GM10266 (cell line): ENCODE measurements around the gene CCDC57.

Experiments
- DNase-seq: peaks from one replicate; pipeline ENCODE4 v3.0.0; 2012; ENCODE audit errors: extremely low spot score
- TF ChIP-seq, protein P1 (sequence below): IDR thresholded peaks from 2 replicates; pipeline ENCODE4 v1.5.1; 2012; ENCODE audit warnings: mild to moderate bottlenecking, low read depth; ENCODE audit not compliant: control insufficient read depth, insufficient read depth; ENCODE audit errors: missing control alignments

The CCDC57 gene

DNA sequence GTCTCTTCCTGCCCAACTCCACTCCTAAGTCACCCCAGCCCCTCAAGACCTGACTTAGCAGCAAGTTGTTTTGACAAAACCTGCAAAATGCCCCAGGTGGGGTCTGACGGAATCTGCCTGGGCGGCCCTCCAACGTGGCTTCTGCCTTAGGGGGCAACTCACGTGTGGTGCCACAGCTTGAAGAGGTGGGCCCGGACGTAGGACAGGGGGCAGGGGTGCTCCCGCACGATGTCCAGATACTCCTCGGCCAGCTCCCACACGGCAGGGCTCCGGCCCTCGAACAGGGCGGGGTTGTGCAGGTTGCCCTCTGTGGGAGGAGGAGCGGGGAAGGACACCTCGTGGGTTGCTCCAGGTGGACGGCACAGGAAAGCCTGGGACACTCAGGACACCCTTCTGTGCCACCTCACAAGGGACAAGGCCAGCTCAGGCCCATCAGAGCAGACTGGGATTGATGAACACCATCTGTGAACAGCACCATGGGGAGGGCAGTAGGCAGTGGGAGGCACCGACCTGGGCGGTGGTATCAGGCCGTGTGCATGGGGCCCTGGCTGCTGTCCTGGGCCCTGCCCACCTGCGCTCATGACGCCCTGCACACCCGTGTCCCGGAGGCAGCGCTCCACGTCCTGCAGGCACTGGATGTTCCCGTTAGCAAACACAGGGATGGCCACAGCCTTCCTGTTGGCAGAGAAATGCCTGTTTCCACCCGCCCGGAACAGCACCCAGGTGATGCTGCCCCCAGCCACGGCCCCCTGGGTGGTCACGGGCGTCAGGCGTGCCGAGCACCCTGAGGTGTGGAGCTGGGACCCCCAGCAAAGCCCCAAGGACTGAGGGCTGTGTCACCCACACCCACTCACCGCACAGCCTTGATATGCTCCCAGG is 151.4 kb downstream of the CCDC57 start:
- DNase-seq, result no peak
- TF ChIP-seq, protein P1, sequence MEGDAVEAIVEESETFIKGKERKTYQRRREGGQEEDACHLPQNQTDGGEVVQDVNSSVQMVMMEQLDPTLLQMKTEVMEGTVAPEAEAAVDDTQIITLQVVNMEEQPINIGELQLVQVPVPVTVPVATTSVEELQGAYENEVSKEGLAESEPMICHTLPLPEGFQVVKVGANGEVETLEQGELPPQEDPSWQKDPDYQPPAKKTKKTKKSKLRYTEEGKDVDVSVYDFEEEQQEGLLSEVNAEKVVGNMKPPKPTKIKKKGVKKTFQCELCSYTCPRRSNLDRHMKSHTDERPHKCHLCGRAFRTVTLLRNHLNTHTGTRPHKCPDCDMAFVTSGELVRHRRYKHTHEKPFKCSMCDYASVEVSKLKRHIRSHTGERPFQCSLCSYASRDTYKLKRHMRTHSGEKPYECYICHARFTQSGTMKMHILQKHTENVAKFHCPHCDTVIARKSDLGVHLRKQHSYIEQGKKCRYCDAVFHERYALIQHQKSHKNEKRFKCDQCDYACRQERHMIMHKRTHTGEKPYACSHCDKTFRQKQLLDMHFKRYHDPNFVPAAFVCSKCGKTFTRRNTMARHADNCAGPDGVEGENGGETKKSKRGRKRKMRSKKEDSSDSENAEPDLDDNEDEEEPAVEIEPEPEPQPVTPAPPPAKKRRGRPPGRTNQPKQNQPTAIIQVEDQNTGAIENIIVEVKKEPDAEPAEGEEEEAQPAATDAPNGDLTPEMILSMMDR, result no peak

DNA sequence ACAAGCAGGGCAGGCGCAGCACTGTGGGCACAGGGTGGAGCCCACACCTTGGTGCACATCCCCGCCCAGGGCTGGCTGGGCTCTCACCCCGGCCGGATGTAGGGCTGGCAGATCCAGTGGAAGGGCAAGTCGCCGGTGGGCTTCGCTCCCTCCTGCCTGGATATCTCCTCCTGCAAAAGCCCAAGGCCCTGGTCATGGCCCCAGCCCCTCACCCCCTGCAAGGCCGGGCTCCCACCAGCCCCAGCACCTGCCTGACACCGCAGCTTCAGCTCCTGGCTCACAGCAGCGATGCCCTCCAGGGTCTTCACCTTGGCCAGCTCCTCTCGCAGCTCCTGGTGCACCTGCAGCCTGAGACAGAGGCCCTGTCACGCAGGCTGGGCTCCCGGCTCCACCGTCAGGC is 152.0 kb downstream of the CCDC57 start:
- TF ChIP-seq, protein P1, result no peak
- DNase-seq, result no peak

DNA sequence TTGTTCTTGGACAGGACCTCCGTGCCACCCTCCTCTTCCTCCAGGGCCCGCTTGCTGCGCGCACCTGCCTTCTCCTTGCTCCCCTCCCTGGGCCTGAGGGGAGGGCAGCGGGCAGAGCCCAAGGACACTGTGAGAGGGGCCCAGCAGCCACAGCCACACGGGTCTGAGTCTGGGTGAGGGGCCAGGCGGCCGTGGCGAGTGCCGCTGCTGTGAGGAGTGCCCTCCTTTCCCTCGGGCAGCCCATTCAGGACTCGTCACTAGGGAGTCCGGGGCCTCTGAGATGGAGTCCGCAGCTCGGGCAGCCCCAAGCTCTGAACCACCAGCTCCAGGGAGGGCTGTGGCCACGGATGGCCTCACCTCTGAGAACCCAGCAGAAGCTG is 152.7 kb downstream of the CCDC57 start:
- no peak for DNase-seq
- TF ChIP-seq, protein P1, result no peak

DNA sequence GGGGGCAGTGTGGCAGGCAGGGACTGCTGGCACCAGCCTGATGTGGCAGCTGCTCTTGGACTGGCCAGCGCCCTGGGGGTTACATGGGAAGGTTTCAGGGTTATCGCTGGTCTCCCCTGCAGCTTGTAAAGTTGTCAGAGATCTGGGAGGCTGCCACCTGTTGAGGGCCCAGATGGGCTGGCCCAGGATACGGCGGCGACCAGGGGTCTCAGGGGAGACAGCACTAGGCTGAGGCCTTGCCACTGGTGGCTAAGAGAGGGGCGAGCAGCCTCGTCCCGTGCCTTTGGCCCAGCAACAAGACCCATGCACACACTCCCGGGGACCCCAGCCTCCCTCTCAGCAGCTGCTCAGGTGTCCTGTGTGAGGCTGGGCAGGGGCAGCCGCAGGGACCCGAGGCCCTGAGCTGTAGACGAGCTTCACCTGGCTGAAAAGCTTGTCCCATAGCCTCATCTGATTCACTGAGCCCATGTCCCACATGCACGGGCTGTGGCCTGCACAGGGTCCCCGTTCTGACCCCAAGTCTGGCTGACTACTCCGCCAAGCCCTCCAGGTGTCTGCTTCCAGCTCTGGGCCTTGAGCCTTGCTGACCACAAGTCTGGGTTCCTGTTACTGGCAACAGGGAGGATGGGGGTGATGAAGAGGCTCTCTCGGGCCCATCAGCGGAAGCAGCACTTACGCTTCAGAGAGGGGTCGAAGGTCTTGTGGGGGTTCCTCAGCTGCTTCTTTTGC is 153.2 kb downstream of the CCDC57 start:
- TF ChIP-seq, protein P1, result no peak
- DNase-seq, result no peak

DNA sequence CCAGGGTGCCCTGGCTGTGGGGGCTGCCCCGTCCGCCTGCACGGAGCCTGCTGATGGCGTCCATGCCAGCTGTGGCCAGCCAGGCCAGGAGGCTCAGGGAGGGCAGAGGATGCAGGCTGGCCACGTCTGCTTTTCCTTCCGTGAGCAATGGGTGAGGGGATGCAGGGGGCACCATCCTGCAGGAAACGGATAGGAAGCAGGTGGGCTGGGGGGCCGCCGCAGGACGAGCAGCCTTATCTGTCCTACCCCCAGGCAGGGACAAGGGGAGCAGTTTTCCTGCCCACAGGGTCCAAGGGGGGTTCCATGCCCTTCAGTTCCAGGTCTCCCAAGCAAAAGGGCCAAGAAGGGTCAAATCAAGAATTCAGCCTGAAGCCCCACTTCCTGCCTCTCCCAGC is 153.8 kb downstream of the CCDC57 start:
- DNase-seq, result no peak
- TF ChIP-seq, protein P1, result no peak

DNA sequence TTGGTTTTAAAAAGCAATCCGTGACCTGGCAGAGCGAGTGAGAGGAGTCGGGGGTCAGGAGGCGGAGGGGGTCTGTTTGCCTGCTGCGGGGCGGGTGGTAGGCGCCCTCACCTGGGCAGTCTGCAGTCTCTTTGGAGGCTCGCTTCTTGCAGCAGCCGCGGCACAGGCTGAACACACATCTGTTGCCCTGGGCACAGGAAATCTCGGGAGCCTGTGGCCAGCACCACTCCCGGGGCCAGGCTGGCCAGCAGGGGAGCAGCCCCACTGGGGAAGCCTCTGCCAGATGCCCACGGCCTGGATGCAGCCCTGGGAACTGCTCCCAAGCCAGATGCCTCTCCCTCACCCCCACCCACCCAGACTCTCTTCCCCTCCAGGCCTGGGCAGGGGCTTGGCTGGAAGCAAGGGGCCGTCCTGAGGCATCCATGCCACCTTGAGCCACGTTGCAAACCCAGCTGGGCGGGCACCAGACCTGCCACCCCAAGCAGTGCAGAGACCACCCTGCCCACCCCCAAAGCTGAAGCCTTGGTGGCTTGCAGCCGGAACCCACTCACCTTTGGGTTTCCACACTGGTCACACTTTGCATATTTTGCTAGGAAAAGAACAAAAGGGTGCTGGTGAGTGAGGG is 154.3 kb downstream of the CCDC57 start:
- DNase-seq, result no peak
- TF ChIP-seq, protein P1, result no peak
